Epithelial cell of esophagus (primary cell): ENCODE measurements around the gene SALL1.

Experiments used
- DNase-seq: peaks from one replicate; pipeline ENCODE4 v3.0.0; 2010; ENCODE audit warnings: low read depth
- H3K4me3 ChIP-seq: 2 replicates; pipeline ENCODE4 v1.5.1; 2011; ENCODE audit warnings: mild to moderate bottlenecking, low read length, control low read depth
- TF ChIP-seq, protein P1 (sequence below): IDR thresholded peaks from 2 replicates; pipeline ENCODE4 v1.5.1; 2011; ENCODE audit warnings: low read depth, mild to moderate bottlenecking, low read length, control low read depth, inconsistent platforms; ENCODE audit not compliant: insufficient read depth; ENCODE audit errors: missing control alignments

Gene SALL1

GRCh38 chr16:51103590-51103989 is 47.5 kb downstream of the SALL1 start:
- DNase-seq, result no peak
- TF ChIP-seq, protein P1, sequence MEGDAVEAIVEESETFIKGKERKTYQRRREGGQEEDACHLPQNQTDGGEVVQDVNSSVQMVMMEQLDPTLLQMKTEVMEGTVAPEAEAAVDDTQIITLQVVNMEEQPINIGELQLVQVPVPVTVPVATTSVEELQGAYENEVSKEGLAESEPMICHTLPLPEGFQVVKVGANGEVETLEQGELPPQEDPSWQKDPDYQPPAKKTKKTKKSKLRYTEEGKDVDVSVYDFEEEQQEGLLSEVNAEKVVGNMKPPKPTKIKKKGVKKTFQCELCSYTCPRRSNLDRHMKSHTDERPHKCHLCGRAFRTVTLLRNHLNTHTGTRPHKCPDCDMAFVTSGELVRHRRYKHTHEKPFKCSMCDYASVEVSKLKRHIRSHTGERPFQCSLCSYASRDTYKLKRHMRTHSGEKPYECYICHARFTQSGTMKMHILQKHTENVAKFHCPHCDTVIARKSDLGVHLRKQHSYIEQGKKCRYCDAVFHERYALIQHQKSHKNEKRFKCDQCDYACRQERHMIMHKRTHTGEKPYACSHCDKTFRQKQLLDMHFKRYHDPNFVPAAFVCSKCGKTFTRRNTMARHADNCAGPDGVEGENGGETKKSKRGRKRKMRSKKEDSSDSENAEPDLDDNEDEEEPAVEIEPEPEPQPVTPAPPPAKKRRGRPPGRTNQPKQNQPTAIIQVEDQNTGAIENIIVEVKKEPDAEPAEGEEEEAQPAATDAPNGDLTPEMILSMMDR, result no peak
- no peak overlapping the region for H3K4me3 ChIP-seq

DNA sequence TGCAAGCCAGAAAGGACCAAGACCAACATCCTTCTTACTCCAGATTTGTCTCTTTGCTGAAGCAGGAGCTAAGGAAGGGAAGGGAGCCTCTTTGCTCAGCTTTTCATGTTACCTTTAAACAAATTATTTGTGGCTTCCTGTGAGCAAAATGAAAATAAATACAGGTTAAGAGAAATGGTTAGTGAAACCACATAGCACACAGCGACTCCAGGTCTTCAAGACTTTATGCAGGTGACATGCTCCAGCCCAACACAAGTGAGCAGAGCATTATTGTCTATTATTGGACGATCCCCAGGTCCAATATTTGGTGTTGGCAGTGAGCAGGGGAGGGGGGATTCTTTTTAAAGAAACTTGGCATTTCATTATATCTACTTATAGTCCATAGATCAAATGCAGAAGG is 53.3 kb downstream of the SALL1 start:
- no peak for DNase-seq
- TF ChIP-seq, protein P1, result no peak
- no peak overlapping the region for H3K4me3 ChIP-seq

GRCh38 chr16:51095890-51096626 is 55.0 kb downstream of the SALL1 start:
- TF ChIP-seq, protein P1, result no peak
- no peak for DNase-seq
- no peak overlapping the region for H3K4me3 ChIP-seq

DNA sequence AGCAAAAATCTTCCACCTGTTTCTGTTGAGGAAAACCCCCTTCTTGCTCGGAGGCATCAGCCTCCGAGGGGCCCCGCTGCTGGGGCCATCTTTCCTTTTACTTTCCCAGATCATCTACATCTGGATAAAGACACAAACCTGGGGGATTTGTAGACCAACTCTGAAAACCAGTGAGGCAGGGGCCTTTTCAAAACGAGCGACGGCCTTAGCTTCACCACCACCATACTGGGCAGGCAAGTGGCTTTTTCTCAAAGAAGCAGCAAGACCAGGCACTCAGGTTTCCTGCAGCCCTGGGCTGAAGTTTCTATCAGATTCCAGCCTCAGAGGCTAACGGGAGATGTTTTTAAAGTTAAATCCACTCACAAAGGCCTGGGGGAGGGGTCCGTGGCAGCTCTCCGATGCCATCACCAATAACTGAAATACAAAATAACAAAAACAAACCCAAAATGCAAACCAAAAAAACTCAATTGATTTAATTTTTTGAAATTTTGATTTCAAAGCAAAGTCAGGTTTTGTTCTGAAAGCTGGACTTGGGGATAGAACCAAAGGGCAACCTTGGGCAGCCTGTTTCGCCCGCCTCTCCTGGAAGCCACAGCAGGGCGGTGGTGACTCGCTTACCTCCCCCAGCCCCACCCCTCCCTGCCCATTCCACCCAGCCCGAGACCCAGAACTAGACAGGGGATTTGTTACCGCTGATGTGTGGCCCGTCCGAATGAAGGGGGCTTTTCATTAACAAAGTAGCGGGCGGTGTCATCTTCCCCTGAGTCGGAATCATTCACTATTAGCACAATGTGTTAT is 55.8 kb downstream of the SALL1 start:
- H3K4me3 ChIP-seq, result no peak overlapping the region
- TF ChIP-seq, protein P1, result no peak
- DNase-seq, result no peak

DNA sequence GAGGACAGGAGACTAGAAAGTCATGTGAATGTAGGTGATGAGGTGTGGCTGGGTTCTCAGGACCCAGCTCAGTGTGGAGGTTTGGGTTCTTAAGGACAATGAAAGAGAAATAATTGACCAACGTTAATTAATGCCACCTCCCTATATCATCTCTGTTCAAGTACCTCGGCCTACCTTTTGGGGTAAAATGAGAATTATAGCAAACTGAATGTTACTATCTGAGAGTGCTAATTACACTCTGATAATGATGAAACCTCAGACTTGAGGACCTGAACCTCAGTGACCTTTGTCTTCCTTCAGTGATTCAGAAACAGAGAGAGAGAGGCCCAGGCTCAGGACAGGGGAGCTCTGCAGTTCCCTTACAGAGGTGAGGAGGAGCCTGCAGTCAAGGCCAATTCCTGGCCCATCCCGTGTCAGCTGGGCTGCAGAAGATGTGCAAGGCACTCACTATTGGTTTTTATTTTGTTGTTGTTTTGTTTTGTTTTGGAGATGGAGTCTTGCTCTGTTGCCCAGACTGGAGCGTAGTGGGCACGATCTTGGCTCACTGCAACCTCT is 57.3 kb downstream of the SALL1 start:
- DNase-seq, result no peak
- H3K4me3 ChIP-seq, result no peak overlapping the region
- TF ChIP-seq, protein P1, result no peak
